Stimulated activated CD4-positive, alpha-beta T cell treated with anti-CD3 and anti-CD28 coated beads, TNF-alpha, amount 100 ng/mL, for 48 hours (primary cell): ENCODE results near the gene SIPA1L3.

Source experiments
- DNase-seq, 3 donors: peaks; one replicate each; pipeline ENCODE4 v3.0.0-alpha.2; 2020; ENCODE audit warnings: low read depth in 3 of 3

SIPA1L3 gene

DNA sequence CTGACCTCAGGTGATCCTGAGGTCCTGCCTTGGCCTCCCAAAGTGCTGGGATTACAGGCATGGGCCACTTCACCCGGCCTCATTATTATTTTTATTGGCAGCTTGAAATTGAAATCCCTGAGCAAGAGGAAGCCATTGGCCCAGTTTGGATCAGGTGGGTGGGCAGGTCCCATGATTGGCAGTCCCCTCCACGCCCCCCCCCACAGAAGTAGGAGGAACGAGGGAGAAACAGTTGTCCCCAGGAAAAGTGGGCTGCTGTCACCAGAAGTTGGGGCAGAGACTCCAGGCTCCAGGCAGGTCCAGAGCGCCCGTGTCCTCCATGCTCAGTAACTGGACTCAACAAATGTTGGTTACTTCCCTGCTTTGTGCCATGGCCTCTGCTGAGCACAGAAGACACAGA is 70.4 kb downstream of the SIPA1L3 start:
- DNase-seq, result no peak

DNA sequence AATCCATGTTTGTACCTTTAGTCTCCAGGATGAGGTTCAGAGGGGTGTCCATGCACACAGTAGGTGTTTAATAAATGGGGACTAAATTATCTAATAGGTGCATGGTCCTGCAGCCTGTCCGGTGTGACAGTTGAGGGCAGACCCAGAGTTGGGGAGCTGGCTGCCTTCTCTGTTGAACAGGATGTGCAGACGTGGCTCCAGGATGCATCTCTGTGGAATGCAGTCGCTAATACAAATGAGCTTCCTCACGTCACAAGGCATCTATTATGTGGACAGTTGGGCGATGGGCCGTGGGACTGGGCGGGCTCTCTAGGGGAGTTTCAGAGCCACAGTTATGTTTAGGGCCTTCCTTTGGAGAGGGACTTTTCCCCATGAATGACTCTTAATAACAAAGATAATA is 71.0 kb downstream of the SIPA1L3 start:
- DNase-seq, result no peak

DNA sequence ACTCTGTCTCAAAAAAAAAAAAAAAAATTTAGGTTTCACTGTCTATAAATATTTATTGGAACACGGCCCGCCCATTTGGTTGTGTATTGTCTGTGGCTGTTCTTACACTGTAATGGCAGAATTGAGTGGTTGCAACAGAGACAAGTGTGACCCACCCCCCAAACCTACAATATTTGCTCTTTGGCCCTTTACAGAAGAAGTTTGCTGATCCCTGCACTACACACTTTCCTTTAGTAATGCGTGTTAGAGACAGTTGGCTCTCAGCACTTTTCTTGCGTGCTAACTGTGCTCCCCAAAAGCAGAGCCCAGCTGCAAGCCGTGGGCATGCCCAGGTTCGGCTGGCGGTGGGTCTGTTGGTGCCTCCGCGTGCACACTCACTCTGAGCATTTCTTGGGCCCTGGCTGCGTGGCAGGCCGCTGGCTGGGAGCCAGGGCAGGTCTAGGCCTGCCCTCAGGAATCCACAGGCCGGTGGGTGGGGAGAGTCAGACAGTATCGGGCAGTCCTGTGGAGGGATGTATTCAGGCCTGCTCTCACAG is 72.6 kb downstream of the SIPA1L3 start:
- DNase-seq, result no peak

DNA sequence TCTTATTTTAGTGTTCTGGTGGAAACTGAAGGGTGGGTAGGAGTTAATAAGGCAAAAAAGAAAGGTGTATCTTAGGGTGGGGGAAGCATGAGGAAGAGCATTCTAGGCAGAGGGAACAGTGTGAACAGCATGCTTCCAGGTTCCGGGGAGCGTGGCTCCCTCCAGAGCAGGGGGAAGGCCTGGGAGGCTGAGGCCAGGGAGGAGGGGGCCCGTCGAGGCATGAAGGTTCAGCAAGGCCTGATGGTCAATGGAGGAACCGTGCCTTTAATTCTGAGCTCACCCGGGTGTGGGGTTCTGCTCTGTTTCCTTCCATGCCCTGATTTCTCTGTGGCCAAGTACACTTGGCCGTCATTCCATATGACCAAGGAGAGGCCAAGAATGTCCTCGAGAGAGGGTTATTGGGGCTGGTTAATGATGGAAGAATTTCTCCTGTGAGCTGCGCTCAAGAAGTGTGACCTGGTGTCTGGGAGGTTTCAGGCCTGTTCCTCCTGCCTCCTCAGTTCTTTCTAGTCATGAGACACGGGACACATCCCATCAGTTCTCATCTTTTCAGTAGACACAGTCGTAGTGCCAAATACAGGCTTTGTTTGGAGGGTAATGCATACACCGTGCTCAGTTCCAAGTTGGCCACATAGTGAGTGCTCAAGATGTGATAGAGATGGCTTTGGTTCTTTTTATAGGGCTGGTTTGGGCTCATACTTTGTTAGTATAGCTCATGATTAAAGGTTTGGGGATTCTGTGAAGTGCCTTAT is 73.6 kb downstream of the SIPA1L3 start:
- DNase-seq, result no peak

DNA sequence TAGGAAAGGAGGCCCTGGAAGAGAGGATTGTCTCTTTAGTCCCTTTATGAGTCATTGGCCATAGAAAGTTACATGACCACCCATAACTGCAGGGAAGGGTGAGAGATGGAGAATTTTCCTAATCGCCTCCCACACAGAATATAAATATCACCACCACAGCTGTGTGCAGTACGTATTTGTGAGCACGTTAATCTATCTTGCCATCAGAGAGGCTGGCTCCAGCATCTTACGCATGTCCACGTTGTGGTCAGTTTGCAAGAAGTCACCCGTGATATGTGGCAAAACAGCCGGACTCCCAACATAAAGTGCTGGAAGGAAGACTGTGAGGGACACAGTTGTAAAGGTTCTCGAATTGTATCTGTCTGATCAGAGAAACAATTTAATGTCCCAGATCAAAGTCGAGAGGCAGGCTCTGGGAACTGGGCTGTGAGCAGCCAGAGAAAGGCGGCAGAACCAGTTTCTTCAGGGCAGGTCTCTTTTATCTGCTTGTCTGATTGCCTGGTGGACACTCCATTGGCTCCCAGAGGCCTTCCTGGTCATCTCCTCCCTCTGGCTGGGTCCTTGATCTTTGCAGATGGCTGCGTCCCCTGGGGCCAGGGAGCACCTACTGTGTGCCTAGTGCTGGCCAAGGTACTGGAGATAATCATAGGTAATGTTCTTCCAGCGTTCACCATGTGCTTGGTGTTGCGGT is 74.9 kb downstream of the SIPA1L3 start:
- DNase-seq, result no peak

DNA sequence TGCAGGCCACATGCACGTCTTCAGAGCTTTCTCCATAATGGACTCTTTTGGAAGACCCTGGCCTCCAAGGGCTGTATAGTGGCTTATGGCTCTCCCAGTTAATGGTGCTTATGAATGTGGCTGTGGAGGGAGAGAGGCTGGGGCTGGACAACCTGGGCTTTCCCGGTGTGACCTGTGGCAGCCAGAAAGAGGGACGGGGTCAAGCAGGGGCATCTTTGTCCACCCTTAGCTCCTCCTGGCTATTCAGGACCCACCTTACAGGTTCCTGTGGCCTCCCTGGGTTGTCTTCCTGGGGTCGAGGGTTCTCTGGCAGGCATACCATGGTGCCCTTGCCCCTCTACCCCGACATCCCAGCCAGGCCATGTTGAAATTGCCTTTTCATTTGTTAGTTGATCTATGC is 75.6 kb downstream of the SIPA1L3 start:
- DNase-seq, result no peak

DNA sequence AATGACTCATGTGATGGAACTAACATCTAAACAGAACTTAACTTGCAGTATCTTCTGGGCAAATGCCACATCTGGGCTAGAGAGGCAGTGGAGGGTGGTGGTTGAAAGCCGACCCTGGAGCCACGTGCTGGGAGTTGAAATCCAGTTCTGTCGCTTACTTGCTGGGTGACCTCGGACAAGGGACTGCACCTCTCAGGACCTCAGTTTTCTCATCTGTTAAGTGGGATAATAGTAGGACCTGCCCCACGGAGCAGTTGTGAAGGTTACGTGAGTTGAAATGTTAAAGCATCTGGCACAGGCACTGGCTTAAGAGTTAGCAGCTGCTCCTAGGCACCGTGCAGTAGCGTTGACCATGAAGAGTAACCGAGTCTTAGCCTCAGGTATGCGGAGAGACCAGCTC is 76.1 kb downstream of the SIPA1L3 start:
- DNase-seq, result no peak

DNA sequence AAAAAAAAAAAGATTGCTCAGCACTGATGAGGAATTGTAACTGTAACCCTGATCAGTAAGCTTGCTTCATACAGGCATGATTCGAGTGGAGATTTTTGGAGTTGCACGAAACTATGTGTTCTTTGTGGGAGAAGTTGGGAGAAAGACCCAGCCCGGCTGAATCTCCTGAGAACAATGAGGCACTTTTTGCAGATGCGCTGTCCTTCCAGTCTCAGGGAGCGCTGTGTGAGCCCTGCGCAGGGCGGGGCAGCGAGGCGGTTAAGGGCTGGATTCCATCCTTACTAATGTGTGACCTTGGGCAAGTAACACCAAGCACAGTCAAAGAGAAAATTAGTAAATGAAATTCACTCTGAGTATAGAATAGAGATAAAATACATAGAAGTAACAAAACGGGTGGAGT is 76.9 kb downstream of the SIPA1L3 start:
- no peak for DNase-seq

DNA sequence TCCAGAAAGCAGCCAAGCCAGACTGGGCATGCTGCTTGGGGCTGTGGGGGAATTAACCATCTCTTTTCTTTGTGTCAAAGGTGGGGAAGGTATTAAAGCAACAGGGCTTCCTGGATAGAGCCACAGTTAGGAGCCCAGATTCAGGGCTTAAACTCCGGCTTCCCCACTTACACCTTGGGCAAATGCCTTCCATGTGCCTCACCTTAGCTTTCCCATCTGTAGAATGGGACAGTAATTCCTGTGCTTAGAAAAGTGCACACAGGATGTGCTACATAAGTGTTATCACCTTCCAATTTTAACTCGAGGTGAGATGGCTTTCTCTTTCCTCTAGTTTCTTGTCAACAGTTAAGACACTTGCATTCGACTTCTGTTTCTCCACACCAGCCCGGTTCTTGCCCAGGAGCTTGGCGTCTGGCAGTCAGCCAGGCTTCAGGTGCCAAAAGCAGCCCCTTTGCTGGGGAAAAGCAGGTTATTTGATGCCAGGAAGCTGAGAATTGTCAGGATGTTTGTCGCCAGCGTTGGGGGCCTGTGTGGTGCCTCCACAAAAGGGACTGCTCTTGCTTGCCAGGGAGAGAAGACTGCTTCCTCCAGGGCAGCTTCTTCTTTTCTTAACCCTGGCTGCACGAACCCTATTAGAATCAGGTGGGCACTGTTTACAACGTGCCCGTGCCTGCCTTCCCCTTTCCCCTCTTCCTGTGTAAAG is 79.2 kb downstream of the SIPA1L3 start:
- no peak for DNase-seq

DNA sequence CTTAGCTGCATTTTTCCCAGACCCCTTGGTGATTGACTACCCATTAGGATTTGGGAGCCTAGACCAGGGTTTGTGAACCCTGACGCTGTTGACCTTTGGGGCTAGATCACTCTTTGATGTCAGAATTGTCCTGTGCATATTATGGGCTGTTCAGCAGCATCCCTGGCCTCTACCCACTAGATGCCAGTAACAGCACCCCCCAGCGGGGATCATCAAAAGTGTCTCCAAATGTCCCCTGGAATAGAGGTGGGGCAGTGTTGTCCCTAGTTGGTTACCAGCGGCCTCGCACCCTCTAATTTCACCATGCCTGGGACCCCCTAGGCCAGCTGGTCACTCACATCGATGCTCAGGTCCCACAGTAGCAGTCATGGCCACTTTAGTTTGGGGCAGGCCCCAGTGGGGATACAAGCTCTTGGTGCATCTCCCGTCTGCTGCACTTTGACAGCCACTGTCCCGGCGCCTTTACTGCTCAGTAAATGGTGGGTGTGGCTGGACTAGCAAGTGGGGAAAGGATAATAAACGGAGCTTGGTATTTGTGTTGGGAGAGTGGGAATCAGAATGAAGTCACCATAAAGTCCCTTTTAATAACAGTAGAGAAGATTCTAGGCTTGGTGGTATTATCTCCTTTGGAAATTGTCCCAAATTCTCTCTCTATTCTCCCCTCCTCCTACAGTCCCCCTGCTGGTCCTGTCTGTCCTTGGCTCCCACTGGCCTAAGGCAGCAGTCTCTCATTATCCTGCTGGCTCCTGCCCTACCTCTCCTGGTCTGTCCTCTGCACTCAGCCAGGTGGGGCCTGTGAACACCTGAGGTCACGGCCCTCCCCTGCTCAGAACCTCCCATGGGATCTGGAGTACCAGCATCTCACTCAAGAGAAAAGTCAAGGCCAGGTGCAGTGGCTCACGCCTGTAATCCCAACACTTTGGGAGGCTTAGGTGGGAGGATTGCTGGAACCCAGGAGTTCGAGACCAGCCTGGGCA is 80.6 kb downstream of the SIPA1L3 start:
- no peak for DNase-seq

DNA sequence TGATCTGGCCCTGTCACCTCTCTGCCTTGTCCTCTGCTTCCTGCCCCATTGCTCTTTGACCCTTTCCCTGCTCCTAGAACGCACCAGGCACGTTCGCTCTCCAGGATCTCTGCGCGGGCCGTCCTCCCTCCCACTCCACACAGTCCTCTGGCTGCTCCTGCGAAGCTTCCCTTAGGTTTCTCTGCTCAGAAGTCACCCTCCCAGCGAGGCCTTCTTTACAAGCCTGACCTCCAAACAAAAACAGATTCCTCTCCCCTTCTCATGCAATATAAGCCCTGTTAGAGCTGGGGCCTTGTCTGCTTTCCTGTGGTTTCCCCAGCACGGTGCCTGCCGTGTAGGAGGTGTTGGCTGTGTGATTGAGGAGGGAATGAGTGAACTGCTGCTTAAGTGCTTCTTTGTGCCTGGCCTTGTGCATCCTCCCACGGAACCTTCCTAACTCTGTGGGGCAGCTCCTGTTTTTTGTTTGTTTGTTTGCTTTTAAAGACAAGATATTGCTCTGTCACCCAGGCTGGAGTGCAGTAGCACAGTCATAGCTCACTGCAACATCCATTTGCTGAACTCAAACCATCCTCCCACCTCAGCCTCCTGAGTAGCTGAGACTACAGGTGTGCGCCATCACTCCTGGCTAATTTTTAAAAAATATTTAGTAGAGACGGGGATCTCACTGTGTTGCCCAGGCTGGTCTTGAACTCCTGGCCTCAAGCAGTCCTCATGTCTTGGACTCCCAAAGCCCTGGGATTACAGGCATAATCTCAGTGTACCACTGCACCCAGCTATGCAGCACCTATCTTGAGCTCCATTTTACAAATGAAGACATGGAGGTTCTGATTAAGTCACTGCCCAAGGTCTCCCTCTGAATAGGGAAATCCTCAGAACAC is 82.0 kb downstream of the SIPA1L3 start:
- no peak for DNase-seq

DNA sequence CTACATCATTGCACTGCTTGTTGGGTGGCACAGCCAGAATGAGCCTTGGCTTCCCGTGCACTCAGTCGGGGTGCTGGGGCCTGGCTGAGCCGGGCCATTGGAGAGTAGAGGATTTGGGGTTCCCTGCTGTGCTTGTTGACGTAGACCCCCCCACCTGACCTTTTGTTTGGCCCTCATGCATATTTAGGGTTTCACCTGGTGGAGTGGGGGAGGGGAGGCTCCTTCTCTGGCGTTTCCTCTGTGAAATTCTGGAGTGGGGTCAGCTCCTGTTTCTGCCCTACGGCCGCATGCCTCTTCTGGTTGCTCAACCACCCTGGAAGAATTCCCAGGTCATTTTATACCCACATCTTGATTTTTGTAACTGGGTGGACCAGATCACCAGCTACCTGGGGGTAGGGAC is 82.8 kb downstream of the SIPA1L3 start:
- no peak for DNase-seq

DNA sequence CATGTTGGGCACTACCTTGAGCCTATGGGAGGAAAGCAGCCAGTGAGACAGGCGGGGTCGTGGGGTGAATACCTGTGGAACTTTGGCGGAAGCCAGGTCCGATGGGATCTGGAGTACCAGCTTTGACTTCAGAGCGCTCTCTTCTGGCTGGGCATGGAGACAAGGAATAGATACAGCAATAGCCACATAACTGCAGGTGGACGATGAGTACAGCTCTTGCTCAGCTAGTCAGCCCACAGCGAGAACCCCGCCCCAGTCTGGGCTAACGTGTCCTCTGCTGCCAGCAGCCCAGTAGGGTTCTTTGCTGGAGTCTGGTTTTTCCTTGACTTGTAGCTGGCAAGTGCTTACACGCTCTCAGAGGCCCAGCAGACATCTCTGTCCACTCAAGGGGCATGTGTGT is 83.4 kb downstream of the SIPA1L3 start:
- DNase-seq, result no peak

DNA sequence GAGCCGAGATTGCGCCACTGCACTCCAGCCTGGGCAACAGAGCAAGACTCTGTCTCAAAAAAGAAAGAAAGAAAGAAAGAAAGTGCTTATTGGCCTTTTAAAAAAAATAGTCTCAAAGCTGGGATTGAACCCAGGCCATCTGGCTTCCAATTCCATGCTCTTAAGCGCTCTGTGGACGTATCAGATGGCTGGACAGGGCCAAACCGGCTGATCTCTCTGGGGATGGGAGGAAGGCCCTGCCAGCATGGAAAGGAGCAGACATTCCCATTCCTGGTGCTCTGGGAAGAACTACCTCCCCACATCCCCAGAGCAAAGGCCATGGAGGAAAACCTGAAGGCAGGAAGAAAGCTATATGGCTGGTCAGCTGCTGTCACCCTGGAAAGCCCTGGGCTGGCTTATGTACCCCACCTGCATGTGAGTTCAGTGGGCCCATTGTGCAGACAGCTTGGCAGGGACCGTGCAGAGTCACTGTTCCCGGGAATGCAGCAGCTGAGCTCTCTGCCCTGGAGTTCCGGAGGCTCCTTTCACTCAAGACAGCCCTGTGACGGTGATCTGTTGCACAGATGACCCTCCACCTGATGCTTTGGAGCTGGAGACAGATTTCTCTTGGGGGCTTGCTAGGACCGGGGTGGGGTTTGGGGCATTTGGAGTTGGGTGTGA is 84.3 kb downstream of the SIPA1L3 start:
- no peak for DNase-seq

DNA sequence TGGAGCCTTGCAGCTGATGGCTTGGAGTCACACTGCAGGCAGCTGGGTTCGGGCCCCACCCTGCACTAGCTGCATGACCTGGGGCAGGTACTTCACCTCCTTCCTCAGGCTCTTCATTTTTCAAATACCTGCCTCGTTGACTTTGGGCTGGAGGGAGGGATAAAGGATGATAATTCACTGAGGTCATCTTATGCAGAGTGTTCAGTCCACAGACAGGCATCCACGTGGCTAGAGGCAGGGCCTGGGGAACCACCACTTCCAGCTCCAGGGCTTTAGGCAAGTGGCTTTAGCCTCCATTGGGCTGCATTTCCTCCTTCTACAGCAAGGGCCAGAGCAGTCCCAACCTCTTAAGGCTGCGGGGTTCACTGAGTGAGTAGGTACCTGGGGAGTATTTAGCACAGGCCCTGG is 84.8 kb downstream of the SIPA1L3 start:
- DNase-seq, result no peak

DNA sequence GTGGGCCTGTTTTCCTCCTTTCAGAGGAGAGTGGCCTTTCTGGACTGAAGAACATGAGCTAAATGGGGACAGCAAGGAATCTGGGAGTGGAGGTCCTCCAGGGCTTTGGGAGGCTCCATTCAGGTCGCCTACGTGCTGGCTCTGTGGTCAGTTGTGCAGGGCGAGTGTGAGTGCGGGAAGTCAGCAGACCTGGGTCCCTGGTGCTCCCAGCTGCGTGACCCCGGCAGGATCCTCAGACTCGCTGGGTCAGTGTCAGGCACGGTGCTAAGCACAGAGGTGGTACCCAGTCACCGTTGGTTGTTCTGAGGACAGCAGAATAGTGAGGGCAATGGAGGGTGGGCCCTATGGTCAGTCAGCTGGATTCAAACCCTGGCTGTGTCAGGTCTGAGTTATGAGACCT is 85.8 kb downstream of the SIPA1L3 start:
- no peak for DNase-seq

DNA sequence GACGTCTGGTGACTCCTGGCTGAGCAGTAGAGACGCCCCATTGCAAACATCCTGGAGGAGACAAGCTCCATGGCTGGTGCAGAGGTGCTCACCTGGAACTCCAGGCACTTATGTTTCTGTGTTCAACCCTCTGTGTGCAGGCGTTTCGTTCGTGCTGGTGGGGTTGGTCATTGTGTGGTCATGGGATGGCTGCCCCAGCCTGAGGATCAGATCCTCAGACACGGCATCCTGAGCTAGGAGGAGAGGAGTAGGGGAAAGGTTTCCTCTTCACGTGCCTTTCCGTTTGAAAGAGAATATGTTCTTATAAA is 87.8 kb downstream of the SIPA1L3 start:
- DNase-seq, result no peak

DNA sequence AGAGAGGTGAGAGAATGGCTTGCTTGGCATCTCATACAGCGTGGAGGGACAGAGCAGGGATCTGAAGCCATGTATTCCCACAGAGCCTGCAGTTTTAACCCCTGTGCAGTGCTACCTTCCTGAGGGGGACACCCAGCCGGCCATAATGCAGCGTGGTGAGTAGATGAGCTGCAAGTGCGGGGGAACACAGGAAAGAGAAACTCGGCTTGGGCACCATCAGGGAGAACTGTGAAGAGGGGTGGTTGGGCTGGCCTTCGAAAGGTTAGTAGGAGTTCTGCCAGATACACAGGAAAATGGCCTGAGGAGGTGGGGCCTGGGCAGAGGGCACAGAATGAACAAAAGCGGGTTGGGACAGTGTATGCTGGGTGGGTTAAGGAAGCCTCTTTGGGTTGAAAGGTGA is 88.3 kb downstream of the SIPA1L3 start:
- DNase-seq, result no peak

DNA sequence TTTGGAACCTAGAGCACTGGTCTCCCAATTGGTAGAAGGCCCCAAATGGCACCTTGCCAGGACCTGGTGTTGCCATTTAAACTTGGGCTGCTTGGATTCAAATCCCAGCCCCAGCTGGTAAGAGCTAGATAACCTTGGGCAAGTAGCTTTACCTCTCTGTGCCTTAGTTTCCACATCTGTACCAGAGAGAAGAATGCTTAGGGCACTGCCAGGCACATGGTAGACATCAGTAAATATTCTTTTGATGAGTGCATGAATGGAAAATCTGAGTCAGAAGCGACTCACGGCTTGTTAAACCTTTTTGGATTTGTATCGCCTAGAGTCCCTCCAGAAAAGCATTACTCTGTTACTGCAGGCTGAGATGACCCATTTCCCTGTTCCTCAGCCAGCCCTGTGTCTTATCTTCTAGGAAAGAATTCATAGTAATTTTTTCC is 90.9 kb downstream of the SIPA1L3 start:
- no peak for DNase-seq

DNA sequence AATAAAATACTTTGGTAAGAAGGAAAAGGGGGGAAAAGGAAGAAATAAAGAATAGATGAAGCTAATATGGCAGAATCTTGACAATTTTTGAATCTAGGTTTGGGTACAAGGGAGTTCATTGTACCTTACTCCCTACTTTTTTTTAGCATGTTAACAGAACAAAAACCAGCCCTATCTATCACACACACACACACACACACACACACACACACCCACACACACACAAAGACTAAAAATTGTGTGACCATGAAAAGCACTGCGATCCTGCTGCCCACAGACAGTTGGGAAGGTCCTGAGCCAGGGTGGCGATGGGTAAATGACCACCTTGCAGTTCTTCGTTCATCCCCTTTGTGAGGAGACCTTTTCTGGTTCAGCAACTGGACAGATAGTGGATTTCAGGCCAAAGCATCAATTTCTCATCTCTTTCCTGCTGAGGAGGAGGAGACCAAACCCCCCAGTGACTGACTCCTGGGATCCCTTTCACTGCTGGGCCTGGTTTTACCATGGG is 91.8 kb downstream of the SIPA1L3 start:
- DNase-seq, result no peak
